ENCODE data around the gene LARP4.
A peak's percentile ranks its signal among the peaks of the same experiment; 100 is the strongest.
"Not testable (repeated sequence)": the region's sequence is repeated elsewhere in the genome, so short reads cannot be mapped to it uniquely, and the experiment has no call there.

Gene LARP4

DNA sequence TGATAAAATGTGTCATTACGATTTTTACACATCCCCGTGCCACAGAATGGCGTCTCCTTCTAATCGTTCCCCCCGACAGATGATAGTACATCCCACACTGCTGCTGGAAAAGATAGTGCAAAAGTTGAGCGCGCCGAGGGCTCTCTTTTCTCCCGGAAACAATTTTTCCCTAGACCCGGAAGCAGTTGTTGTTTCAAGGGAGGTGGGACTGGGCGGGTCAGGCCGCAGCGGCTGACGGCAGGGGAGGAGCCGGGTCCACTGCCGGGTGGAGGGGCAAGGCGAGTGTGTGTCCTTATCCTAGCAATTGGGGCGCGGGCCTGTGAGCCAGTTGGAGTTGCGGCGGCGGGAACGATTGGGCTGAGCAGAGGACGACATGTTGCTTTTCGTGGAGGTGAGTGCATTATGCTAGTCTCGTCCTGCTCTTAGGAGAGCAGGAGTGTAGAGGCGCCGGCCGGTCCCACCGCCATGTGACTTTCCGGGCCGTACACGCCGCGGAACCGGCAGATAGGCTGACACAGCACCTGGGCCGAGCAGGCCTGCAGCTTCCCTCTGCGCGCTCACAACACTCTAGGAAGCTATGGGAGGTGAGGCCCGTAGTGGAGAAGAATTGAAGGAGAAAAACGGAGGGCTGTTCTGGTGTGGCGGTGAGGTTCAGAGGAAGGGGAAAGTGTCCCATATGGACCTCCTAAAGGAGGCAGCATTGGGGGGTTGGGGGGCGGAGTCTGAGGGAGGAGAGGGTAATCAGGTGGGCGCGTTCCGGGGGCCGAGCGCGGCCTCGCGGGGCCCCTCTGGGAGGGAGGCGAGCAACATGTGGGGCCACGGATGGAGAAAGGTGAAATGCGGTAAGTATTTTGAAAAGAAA is at the start of gene LARP4:
TSS of gene LARP4 (plus strand) at position 248 of the 862 bp plus-strand sequence. CDS start at position 374, 126 bp downstream.
- Histone ChIP-seq H3K36me3 (ENCODE audit: control insufficient read depth in 2 of 2, insufficient read depth in 2 of 2, low read length in 2 of 2) (no peaks in the 10 kb centered on the region), H3K4me1 (ENCODE audit: control insufficient read depth, insufficient read depth, low read length) (peaks cover 16% of the 10 kb centered on the region), H3K9ac (ENCODE audit: low read length in 2 of 2) (peak within 1 kb of the TSS; percentile 90 to 98), H3K9me3 (ENCODE audit: control insufficient read depth in 2 of 2, low read length in 2 of 2) (no peaks in the 10 kb centered on the region), H3K4me3 (ENCODE audit: low read length in 2 of 2) (peak within 1 kb of the TSS; percentile 95 to 96), H3K27me3 (ENCODE audit: control insufficient read depth in 1 of 2, insufficient read depth in 2 of 2, low read length in 2 of 2) (no peaks in the 10 kb centered on the region), H3K27ac (ENCODE audit: low read length) (peak within 1 kb of the TSS; percentile 92)

DNA sequence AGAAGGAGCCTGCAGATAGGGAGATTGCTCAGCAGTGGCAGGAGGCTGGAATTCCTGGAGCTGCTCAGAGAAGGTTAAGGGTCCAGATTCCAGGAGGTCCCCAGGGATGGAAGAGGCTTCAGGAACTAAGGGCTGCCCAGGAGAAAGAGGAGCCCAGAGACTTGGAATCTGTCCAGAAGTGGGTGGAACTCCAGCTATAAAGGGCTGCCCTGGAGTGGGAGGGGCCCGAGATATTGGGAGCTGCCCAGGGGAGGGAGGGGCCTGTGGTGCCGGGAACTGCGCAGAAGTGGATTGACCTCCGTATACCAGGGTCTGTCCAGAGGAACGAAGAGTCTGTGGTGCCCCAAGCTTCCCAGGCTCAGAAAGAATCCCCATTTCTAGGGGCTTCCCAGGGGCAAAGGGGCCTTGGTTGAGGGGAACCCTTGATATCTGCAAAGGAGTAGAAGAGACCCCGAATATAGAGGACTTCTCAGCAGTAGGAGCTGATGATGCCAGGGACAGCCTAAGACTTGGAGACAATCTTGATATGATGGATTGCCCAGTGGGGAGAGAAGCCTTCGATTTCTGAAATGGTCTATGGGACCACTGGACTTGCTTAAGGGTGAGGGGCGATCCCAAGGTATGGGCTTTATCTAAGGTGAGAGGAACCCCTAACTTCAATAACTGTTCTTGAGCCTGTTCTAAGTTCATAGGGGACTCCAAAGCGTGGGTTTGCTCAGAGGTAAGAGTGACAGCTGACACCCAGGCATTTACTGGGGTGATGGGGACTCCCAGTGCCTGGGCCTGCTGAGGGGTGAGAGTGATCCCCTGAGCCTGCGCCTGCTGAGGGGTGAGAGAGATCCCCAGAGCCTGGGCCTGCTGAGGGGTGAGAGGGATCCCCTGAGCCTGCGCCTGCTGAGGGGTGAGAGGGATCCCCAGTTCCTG is 49.3 kb upstream of the LARP4 start:
- Histone ChIP-seq H3K27ac (ENCODE audit: low read length) (no peak overlapping the region), H3K36me3 (ENCODE audit: control insufficient read depth in 2 of 2, insufficient read depth in 2 of 2, low read length in 2 of 2) (no peaks in the 10 kb centered on the region), H3K4me3 (ENCODE audit: low read length in 2 of 2) (no peak overlapping the region), H3K27me3 (ENCODE audit: control insufficient read depth in 1 of 2, insufficient read depth in 2 of 2, low read length in 2 of 2) (no peaks in the 10 kb centered on the region), H3K4me1 (ENCODE audit: control insufficient read depth, insufficient read depth, low read length) (peaks cover 2% of the 10 kb centered on the region), H3K9ac (ENCODE audit: low read length in 2 of 2) (no peak overlapping the region), H3K9me3 (ENCODE audit: control insufficient read depth in 2 of 2, low read length in 2 of 2) (no peaks in the 10 kb centered on the region)

DNA sequence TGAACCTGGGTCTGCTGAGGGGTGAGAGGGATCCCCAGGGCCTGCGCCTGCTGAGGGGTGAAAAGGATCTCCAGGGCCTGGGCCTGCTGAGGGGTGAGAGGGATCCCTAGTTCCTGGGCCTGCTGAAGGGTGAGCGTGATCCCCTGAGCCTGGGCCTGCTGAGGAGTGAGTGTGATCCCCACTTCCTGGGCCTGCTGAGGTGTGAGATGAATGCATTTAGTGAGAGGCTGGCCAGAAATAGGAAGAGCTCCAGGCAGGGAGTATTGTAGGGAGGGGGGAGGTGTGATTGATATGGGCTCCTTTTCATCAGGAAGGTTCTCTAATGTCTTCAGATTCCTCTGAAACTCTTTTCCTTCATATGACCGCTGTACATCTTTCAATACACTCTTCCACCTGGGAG is 47.3 kb upstream of the LARP4 start:
- H3K4me3 ChIP-seq (ENCODE audit: low read length in 2 of 2) = no peak overlapping the region
- no peaks in the 10 kb centered on the region for H3K9me3 ChIP-seq (ENCODE audit: control insufficient read depth in 2 of 2, low read length in 2 of 2)
- H3K9ac ChIP-seq (ENCODE audit: low read length in 2 of 2) = no peak overlapping the region
- no peaks in the 10 kb centered on the region for H3K36me3 ChIP-seq (ENCODE audit: control insufficient read depth in 2 of 2, insufficient read depth in 2 of 2, low read length in 2 of 2)
- H3K27me3 ChIP-seq (ENCODE audit: control insufficient read depth in 1 of 2, insufficient read depth in 2 of 2, low read length in 2 of 2) = no peaks in the 10 kb centered on the region
- H3K4me1 ChIP-seq (ENCODE audit: control insufficient read depth, insufficient read depth, low read length) = peaks cover 2% of the 10 kb centered on the region
- no peak overlapping the region for H3K27ac ChIP-seq (ENCODE audit: low read length)

- Histone ChIP-seq H3K27ac (ENCODE audit: low read length) (no peak overlapping the region), H3K9me3 (ENCODE audit: control insufficient read depth in 2 of 2, low read length in 2 of 2) (no peaks in the 10 kb centered on the region), H3K9ac (ENCODE audit: low read length in 2 of 2) (no peak overlapping the region), H3K4me1 (ENCODE audit: control insufficient read depth, insufficient read depth, low read length) (peaks cover 2% of the 10 kb centered on the region), H3K27me3 (ENCODE audit: control insufficient read depth in 1 of 2, insufficient read depth in 2 of 2, low read length in 2 of 2) (no peaks in the 10 kb centered on the region), H3K4me3 (ENCODE audit: low read length in 2 of 2) (peak overlapping the region in 1 of 2 donors; percentile 24), H3K36me3 (ENCODE audit: control insufficient read depth in 2 of 2, insufficient read depth in 2 of 2, low read length in 2 of 2) (no peaks in the 10 kb centered on the region)
These were observed 46.7 kb upstream of the LARP4 start for GRCh38 chr12:50353869-50354593.

DNA sequence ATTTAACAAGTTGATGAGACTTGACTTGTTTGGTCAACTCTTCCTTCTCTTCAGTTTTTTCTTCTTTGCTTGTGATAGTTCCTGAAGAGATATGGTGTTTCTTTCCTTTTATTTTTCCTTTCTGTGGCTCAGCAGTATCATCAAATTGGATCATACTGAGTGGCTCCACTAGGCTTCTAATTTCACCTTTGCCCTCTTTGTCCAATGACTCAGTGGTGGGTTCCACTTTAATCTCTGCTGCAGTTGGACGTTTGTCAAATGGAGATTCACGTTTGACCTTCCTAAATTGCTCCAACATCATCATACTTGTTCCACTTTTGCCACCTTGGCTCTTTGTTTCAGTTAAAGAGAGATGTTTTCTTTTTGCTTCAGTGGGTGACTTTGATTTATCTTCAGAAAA is 45.8 kb upstream of the LARP4 start:
- H3K4me1 ChIP-seq (ENCODE audit: control insufficient read depth, insufficient read depth, low read length) = peaks cover 2% of the 10 kb centered on the region
- H3K27me3 ChIP-seq (ENCODE audit: control insufficient read depth in 1 of 2, insufficient read depth in 2 of 2, low read length in 2 of 2) = no peaks in the 10 kb centered on the region
- H3K27ac ChIP-seq (ENCODE audit: low read length) = no peak overlapping the region
- no peak overlapping the region for H3K4me3 ChIP-seq (ENCODE audit: low read length in 2 of 2)
- H3K36me3 ChIP-seq (ENCODE audit: control insufficient read depth in 2 of 2, insufficient read depth in 2 of 2, low read length in 2 of 2) = no peaks in the 10 kb centered on the region
- no peak overlapping the region for H3K9ac ChIP-seq (ENCODE audit: low read length in 2 of 2)
- no peaks in the 10 kb centered on the region for H3K9me3 ChIP-seq (ENCODE audit: control insufficient read depth in 2 of 2, low read length in 2 of 2)

DNA sequence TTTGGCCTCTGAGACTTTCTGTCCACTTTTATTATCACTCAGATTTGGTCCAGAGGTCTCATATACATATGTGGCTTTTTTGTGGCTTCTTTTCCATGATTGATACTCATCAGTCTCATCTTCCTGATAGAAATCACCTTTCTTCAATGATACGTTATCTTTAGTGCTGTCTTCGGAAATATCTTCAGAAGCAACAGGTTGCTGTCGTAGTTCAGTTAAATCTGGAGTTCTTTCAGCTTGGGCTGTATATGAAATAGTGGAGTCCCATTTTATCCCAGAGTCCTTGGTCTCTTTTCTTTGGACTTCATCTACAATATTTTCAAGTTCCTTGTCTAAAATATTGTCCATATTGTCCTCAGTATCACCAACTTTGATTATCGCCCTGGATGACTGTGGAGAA is 45.3 kb upstream of the LARP4 start:
- Histone ChIP-seq H3K9me3 (ENCODE audit: control insufficient read depth in 2 of 2, low read length in 2 of 2) (no peaks in the 10 kb centered on the region), H3K36me3 (ENCODE audit: control insufficient read depth in 2 of 2, insufficient read depth in 2 of 2, low read length in 2 of 2) (no peaks in the 10 kb centered on the region), H3K4me1 (ENCODE audit: control insufficient read depth, insufficient read depth, low read length) (peaks cover 2% of the 10 kb centered on the region), H3K27ac (ENCODE audit: low read length) (no peak overlapping the region), H3K4me3 (ENCODE audit: low read length in 2 of 2) (no peak overlapping the region), H3K9ac (ENCODE audit: low read length in 2 of 2) (no peak overlapping the region), H3K27me3 (ENCODE audit: control insufficient read depth in 1 of 2, insufficient read depth in 2 of 2, low read length in 2 of 2) (no peaks in the 10 kb centered on the region)

GRCh38 chr12:50362671-50363070 is 38.0 kb upstream of the LARP4 start:
- H3K36me3 ChIP-seq (ENCODE audit: control insufficient read depth in 2 of 2, insufficient read depth in 2 of 2, low read length in 2 of 2) = no peaks in the 10 kb centered on the region
- H3K9ac ChIP-seq (ENCODE audit: low read length in 2 of 2) = no peak overlapping the region
- H3K9me3 ChIP-seq (ENCODE audit: control insufficient read depth in 2 of 2, low read length in 2 of 2) = no peaks in the 10 kb centered on the region
- no peaks in the 10 kb centered on the region for H3K4me1 ChIP-seq (ENCODE audit: control insufficient read depth, insufficient read depth, low read length)
- H3K4me3 ChIP-seq (ENCODE audit: low read length in 2 of 2) = no peak overlapping the region
- no peak overlapping the region for H3K27ac ChIP-seq (ENCODE audit: low read length)
- no peaks in the 10 kb centered on the region for H3K27me3 ChIP-seq (ENCODE audit: control insufficient read depth in 1 of 2, insufficient read depth in 2 of 2, low read length in 2 of 2)

- H3K4me3 ChIP-seq (ENCODE audit: low read length in 2 of 2) = no peak overlapping the region
- H3K9ac ChIP-seq (ENCODE audit: low read length in 2 of 2) = no peak overlapping the region
- H3K27ac ChIP-seq (ENCODE audit: low read length) = no peak overlapping the region
- no peaks in the 10 kb centered on the region for H3K27me3 ChIP-seq (ENCODE audit: control insufficient read depth in 1 of 2, insufficient read depth in 2 of 2, low read length in 2 of 2)
- H3K36me3 ChIP-seq (ENCODE audit: control insufficient read depth in 2 of 2, insufficient read depth in 2 of 2, low read length in 2 of 2) = no peaks in the 10 kb centered on the region
- H3K9me3 ChIP-seq (ENCODE audit: control insufficient read depth in 2 of 2, low read length in 2 of 2) = no peaks in the 10 kb centered on the region
- no peaks in the 10 kb centered on the region for H3K4me1 ChIP-seq (ENCODE audit: control insufficient read depth, insufficient read depth, low read length)
These were observed 37.5 kb upstream of the LARP4 start for GRCh38 chr12:50363141-50363540.

GRCh38 chr12:50365709-50366406 is 34.8 kb upstream of the LARP4 start:
- H3K36me3 ChIP-seq (ENCODE audit: control insufficient read depth in 2 of 2, insufficient read depth in 2 of 2, low read length in 2 of 2) = no peaks in the 10 kb centered on the region
- no peaks in the 10 kb centered on the region for H3K4me1 ChIP-seq (ENCODE audit: control insufficient read depth, insufficient read depth, low read length)
- no peaks in the 10 kb centered on the region for H3K9me3 ChIP-seq (ENCODE audit: control insufficient read depth in 2 of 2, low read length in 2 of 2)
- H3K4me3 ChIP-seq (ENCODE audit: low read length in 2 of 2) = no peak overlapping the region
- H3K9ac ChIP-seq (ENCODE audit: low read length in 2 of 2) = no peak overlapping the region
- no peak overlapping the region for H3K27ac ChIP-seq (ENCODE audit: low read length)
- H3K27me3 ChIP-seq (ENCODE audit: control insufficient read depth in 1 of 2, insufficient read depth in 2 of 2, low read length in 2 of 2) = no peaks in the 10 kb centered on the region

DNA sequence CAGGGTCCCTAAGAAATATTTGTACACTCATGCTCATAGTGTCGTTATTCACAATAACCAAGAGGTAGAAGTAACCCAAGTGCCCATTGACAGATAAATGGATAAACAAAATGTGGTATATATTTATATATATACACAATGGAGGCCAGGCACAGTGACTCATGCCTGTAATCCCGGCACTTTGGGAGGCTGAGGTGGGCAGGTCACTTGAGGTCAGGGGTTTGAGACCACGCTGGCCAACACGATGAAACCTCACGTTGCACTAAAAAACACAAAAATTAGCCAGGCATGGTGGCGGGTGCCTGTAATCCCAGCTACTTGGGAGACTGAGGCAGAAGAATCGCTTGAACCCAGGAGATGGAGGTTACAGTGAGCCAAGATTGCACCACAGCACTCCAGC is 30.0 kb upstream of the LARP4 start:
- not testable (repeated sequence) for H3K27me3 ChIP-seq (ENCODE audit: control insufficient read depth in 1 of 2, insufficient read depth in 2 of 2, low read length in 2 of 2); H3K36me3 ChIP-seq (ENCODE audit: control insufficient read depth in 2 of 2, insufficient read depth in 2 of 2, low read length in 2 of 2); H3K9me3 ChIP-seq (ENCODE audit: control insufficient read depth in 2 of 2, low read length in 2 of 2); H3K9ac ChIP-seq (ENCODE audit: low read length in 2 of 2); H3K27ac ChIP-seq (ENCODE audit: low read length); H3K4me3 ChIP-seq (ENCODE audit: low read length in 2 of 2); H3K4me1 ChIP-seq (ENCODE audit: control insufficient read depth, insufficient read depth, low read length)

Measured in stomach smooth muscle (tissue), 2 donors.